IMR-90 (cell line): ENCODE data around the gene PTPN7. TPM values are rescaled to one million over a fixed set of nuclear protein-coding genes. Genes with fewer than 3 reads are reported as not detected.

Experiments
- ATAC-seq: fragments of 200-7000 bp; cut with Tn5 transposase; 2 replicates; pipeline ENCODE4 v1.9.1; 2020; ENCODE audit warnings: low read depth, mild to moderate bottlenecking, moderate library complexity
- BruUV-seq: library from RNA; stranded (reverse); fragments of 400-500 nt; replicated peaks from 2 replicates; lab custom pipeline; 2021; lab: Mats Ljungman, UMichigan
- CTCF ChIA-PET: fragments of 300-600 bp; formaldehyde crosslinking; extraction: SDS; loops from one replicate; lab custom pipeline; 2021; ENCODE audit warnings: antibody characterized with exemption; lab: Yijun Ruan, JAX
- POLR2A ChIA-PET: fragments of 300-600 bp; sonication (Branson Sonifier 250); formaldehyde crosslinking; loops from one replicate; lab custom pipeline; 2022; ENCODE audit warnings: antibody characterized with exemption; ENCODE audit not compliant: unreplicated experiment; lab: Charles Lee
- DNase-seq: peaks from one replicate; pipeline ENCODE4 v3.0.0; 2013
- H2AFZ ChIP-seq: replicated peaks from 2 replicates; pipeline ENCODE3; 2013; ENCODE audit warnings: low read length, mild to moderate bottlenecking; ENCODE audit not compliant: poor library complexity
- H2AK5ac ChIP-seq: 2 replicates; pipeline ENCODE4 v1.6.1; 2013; ENCODE audit warnings: low read depth, low read length, inconsistent platforms
- H2AK9ac ChIP-seq: replicated peaks from 2 replicates; pipeline ENCODE3; 2013; ENCODE audit warnings: mild to moderate bottlenecking, low read depth, low read length, moderate library complexity; ENCODE audit not compliant: poor library complexity
- H2BK120ac ChIP-seq: 2 replicates; pipeline ENCODE4 v1.6.1; 2013; ENCODE audit warnings: low read depth, low read length, inconsistent platforms
- H2BK15ac ChIP-seq: 3 replicates; pipeline ENCODE4 v1.6.1; 2013; ENCODE audit warnings: low read depth, low read length, inconsistent platforms
- H2BK20ac ChIP-seq: 2 replicates; pipeline ENCODE4 v1.6.1; 2013; ENCODE audit warnings: low read depth, mild to moderate bottlenecking, inconsistent platforms, low read length, moderate library complexity
- H2BK5ac ChIP-seq: 2 replicates; pipeline ENCODE4 v1.6.1; 2013; ENCODE audit warnings: mild to moderate bottlenecking, low read depth, low read length, inconsistent platforms; ENCODE audit not compliant: poor library complexity, severe bottlenecking
- H3K14ac ChIP-seq: replicated peaks from 2 replicates; pipeline ENCODE4 v1.6.1; 2013; ENCODE audit warnings: low read depth, low read length, inconsistent platforms
- H3K18ac ChIP-seq: 2 replicates; pipeline ENCODE4 v1.6.1; 2013; ENCODE audit warnings: low read depth, low read length, control low read depth
- H3K23ac ChIP-seq: 2 replicates; pipeline ENCODE4 v1.6.1; 2013; ENCODE audit warnings: low read depth, low read length, inconsistent platforms
- H3K27ac ChIP-seq: 2 replicates; pipeline ENCODE4 v1.5.1; 2013; ENCODE audit warnings: mild to moderate bottlenecking, control low read depth, low read length; ENCODE audit not compliant: insufficient read depth
- H3K27me3 ChIP-seq: 2 replicates; pipeline ENCODE4 v1.6.1; 2013; ENCODE audit warnings: low read length; ENCODE audit not compliant: control insufficient read depth, insufficient read depth
- H3K36me3 ChIP-seq: 2 replicates; pipeline ENCODE4 v1.6.1; 2013; ENCODE audit warnings: low read length, mixed read lengths; ENCODE audit not compliant: control insufficient read depth, insufficient read depth
- H3K4ac ChIP-seq: 2 replicates; pipeline ENCODE4 v1.6.1; 2013; ENCODE audit warnings: low read depth, low read length, inconsistent platforms
- H3K4me1 ChIP-seq: 2 replicates; pipeline ENCODE4 v1.6.1; 2013; ENCODE audit warnings: low read length, mixed read lengths; ENCODE audit not compliant: control insufficient read depth, insufficient read depth
- H3K4me2 ChIP-seq: 2 replicates; pipeline ENCODE4 v1.6.1; 2013; ENCODE audit warnings: low read depth, mild to moderate bottlenecking, control low read depth, low read length, moderate library complexity
- H3K4me3 ChIP-seq: 2 replicates; pipeline ENCODE4 v1.5.1; 2013; ENCODE audit warnings: low read depth, mild to moderate bottlenecking, control low read depth, low read length, moderate library complexity; ENCODE audit not compliant: insufficient read depth
- H3K56ac ChIP-seq: 2 replicates; pipeline ENCODE4 v1.6.1; 2013; ENCODE audit warnings: low read length, inconsistent platforms; ENCODE audit not compliant: insufficient read depth; ENCODE audit errors: extremely low read depth
- H3K79me1 ChIP-seq, 2 experiments: 2 replicates each; pipeline ENCODE4 v1.6.1; 2013; ENCODE audit warnings: low read length in 2 of 2, inconsistent platforms in 1 of 2, low read depth in 1 of 2
- H3K9ac ChIP-seq: 2 replicates; pipeline ENCODE4 v1.6.1; 2013; ENCODE audit warnings: low read depth, low read length, control low read depth
- H3K9me1 ChIP-seq: 2 replicates; pipeline ENCODE4 v1.6.1; 2013; ENCODE audit warnings: low read length, inconsistent platforms; ENCODE audit not compliant: insufficient read depth
- H3K9me3 ChIP-seq: 2 replicates; pipeline ENCODE4 v1.6.1; 2013; ENCODE audit warnings: low read length; ENCODE audit not compliant: control insufficient read depth, insufficient read depth
- H4K20me1 ChIP-seq: 2 replicates; pipeline ENCODE4 v1.6.1; 2013; ENCODE audit warnings: low read length, inconsistent platforms; ENCODE audit not compliant: insufficient read depth
- H4K5ac ChIP-seq: 2 replicates; pipeline ENCODE4 v1.6.1; 2013; ENCODE audit warnings: mild to moderate bottlenecking, low read depth, low read length, control low read depth
- H4K8ac ChIP-seq, 2 experiments: 2 replicates each; pipeline ENCODE4 v1.6.1; 2013; ENCODE audit warnings: low read depth in 2 of 2, low read length in 2 of 2, control low read depth in 1 of 2, inconsistent platforms in 1 of 2
- H4K91ac ChIP-seq: 2 replicates; pipeline ENCODE4 v1.6.1; 2013; ENCODE audit warnings: low read depth, low read length, inconsistent platforms; ENCODE audit not compliant: insufficient read depth
- CHD1 ChIP-seq: IDR thresholded peaks from 2 replicates; pipeline ENCODE4 v1.6.1; 2012; ENCODE audit warnings: low read depth, low read length, improper control_type of control experiment
- FOS ChIP-seq: fragments of 150-350 bp; IDR thresholded peaks from 2 replicates; pipeline ENCODE4 v1.6.1; 2016; ENCODE audit warnings: low read depth, low read length
- RFX5 ChIP-seq: IDR thresholded peaks from 2 replicates; pipeline ENCODE4 v1.8.0; 2012; ENCODE audit warnings: low read depth, mild to moderate bottlenecking, low read length, moderate library complexity
- WGBS, 2 experiments: methylation state at CpG; one replicate each; pipeline versions ENCODE4 v1.1.5 to v1.1.7; 2013; ENCODE audit warnings: missing lambda C conversion rate in 2 of 2; ENCODE audit not compliant: insufficient read length in 1 of 2; ENCODE audit errors: extremely low coverage in 2 of 2; 5-methylcytosine and 5-hydroxymethylcytosine counted together
- dilution Hi-C: fragments of 300-500 bp; cut with HindIII; formaldehyde crosslinking; loops from one replicate; pipeline ENCODE4 v1.14.3; 2018; ENCODE audit warnings: low sequenced_read_pairs; ENCODE audit not compliant: unreplicated experiment
- in situ Hi-C: fragments of 300-500 bp; cut with MboI; formaldehyde crosslinking; loops from 3 replicates; pipeline ENCODE4 v1.14.3; 2019; ENCODE audit warnings: low sequenced_read_pairs, inconsistent platforms, mixed read lengths
- intact Hi-C: fragments of 100-400 bp; cut with micrococcal nuclease; formaldehyde crosslinking; loops from 2 replicates; pipeline ENCODE4 v1.10.0; 2022
- polyA plus RNA-seq, 3 experiments: library from polyadenylated mRNA; depleted of rRNA; stranded (reverse); fragments of >200 nt; gene quantifications; 2 replicates each; pipeline ENCODE4 v1.2.3, GENCODE V29; 2012; ENCODE audit warnings: low replicate concordance in 1 of 3
- total RNA-seq: library from RNA; depleted of rRNA; stranded (reverse); fragments of >200 nt; gene quantifications from 2 replicates; pipeline ENCODE4 v1.2.3, GENCODE V29; 2012

PTPN7 gene
- total and polyA plus RNA-seq, 2 of the 4 experiments (the other 2 are of a cell fraction) = 0.05 TPM; not detected in 1

GRCh38 chr1:202194328-202194648 is 33.9 kb upstream of the PTPN7 start:
- Histone ChIP-seq H2BK20ac (no peak overlapping the region), H3K56ac (no peak overlapping the region), H3K79me1 (no peaks in the 10 kb centered on the region), H4K5ac (no peak overlapping the region), H3K4ac (no peak overlapping the region), H2AK5ac (no peak overlapping the region), H3K27me3 (peaks cover 64% of the 10 kb centered on the region), H3K36me3 (no peaks in the 10 kb centered on the region), H3K23ac (no peak overlapping the region), H3K4me1 (no peaks in the 10 kb centered on the region), H4K8ac (no peak overlapping the region), H3K4me2 (no peak overlapping the region), H2BK15ac (no peak overlapping the region), H2AK9ac (no peak overlapping the region), H3K18ac (no peak overlapping the region), H3K9me3 (no peaks in the 10 kb centered on the region), H3K9me1 (no peaks in the 10 kb centered on the region), H3K9ac (no peak overlapping the region), H4K91ac (no peak overlapping the region), H3K14ac (no peak overlapping the region), H3K4me3 (no peak overlapping the region), H2AFZ (no peak overlapping the region), H3K27ac (no peak overlapping the region), H2BK120ac (no peak overlapping the region), H2BK5ac (no peak overlapping the region), H4K20me1 (peaks cover 3% of the 10 kb centered on the region; the same call in 1 of the 2 replicates)
- in situ Hi-C loops = no loop called here
- TF ChIP-seq RFX5 (no peak), FOS (no peak), CHD1 (no peak)
- WGBS, 2 experiments = 39% methylated on average over 4 of the region's 11 CpGs; no CpG with 5 or more reads in 1 of the 2 experiments
- ATAC-seq (no peak), DNase-seq (no peak)
- ChIA-PET CTCF (interaction anchor here (2.3 kb wide), 1 partner anchor 121 kb away, joined by 18 read pairs; no protein-coding TSS in a partner anchor), POLR2A (no interaction called here)
- dilution Hi-C loops = no loop called here
- intact Hi-C loops = no loop called here
- no TSS peak for BruUV-seq
